WERI-Rb-1 (cell line): Measurements from ENCODE around the gene CFI.

Source experiments
- DNase-seq: peaks from one replicate; pipeline ENCODE4 v3.0.0-alpha.2; 2020
- H3K27ac ChIP-seq: fragments of 250-450 bp; sonication (Bioruptor Pico); 2 replicates; pipeline ENCODE4 v1.5.1; 2020; ENCODE audit warnings: mild to moderate bottlenecking, moderate library complexity
- H3K27me3 ChIP-seq: fragments of 250-450 bp; sonication (Bioruptor Pico); 2 replicates; pipeline ENCODE4 v1.5.1; 2021; ENCODE audit warnings: mild to moderate bottlenecking, low read depth, moderate library complexity; ENCODE audit not compliant: insufficient read depth, severe bottlenecking
- H3K36me3 ChIP-seq: fragments of 250-450 bp; sonication (Bioruptor Pico); 2 replicates; pipeline ENCODE4 v1.5.1; 2020; ENCODE audit warnings: mild to moderate bottlenecking, moderate library complexity
- H3K4me3 ChIP-seq: 2 replicates; pipeline ENCODE4 v1.5.1; 2011; ENCODE audit warnings: low read depth, mild to moderate bottlenecking, control low read depth, low read length
- H3K9me3 ChIP-seq: fragments of 250-450 bp; sonication (Bioruptor Pico); 2 replicates; pipeline ENCODE4 v1.5.1; 2021; ENCODE audit warnings: mild to moderate bottlenecking, moderate library complexity; ENCODE audit not compliant: severe bottlenecking
- TF ChIP-seq, protein P1 (sequence below): IDR thresholded peaks from 2 replicates; pipeline ENCODE4 v1.5.1; 2011; ENCODE audit warnings: low read depth, mild to moderate bottlenecking, control low read depth, inconsistent platforms, low read length

Gene CFI

GRCh38 chr4:109801895-109802319, at the start of gene CFI:
CFI (minus strand) TSS chr4:109801999; CDS start chr4:109801971, 28 bp downstream.
- Histone ChIP-seq H3K9me3 (no peaks in the 10 kb centered on the region), H3K36me3 (no peaks in the 10 kb centered on the region), H3K27ac (no peak within 1 kb of the TSS), H3K4me3 (no peak within 1 kb of the TSS), H3K27me3 (no peaks in the 10 kb centered on the region)
- TF ChIP-seq, protein P1, sequence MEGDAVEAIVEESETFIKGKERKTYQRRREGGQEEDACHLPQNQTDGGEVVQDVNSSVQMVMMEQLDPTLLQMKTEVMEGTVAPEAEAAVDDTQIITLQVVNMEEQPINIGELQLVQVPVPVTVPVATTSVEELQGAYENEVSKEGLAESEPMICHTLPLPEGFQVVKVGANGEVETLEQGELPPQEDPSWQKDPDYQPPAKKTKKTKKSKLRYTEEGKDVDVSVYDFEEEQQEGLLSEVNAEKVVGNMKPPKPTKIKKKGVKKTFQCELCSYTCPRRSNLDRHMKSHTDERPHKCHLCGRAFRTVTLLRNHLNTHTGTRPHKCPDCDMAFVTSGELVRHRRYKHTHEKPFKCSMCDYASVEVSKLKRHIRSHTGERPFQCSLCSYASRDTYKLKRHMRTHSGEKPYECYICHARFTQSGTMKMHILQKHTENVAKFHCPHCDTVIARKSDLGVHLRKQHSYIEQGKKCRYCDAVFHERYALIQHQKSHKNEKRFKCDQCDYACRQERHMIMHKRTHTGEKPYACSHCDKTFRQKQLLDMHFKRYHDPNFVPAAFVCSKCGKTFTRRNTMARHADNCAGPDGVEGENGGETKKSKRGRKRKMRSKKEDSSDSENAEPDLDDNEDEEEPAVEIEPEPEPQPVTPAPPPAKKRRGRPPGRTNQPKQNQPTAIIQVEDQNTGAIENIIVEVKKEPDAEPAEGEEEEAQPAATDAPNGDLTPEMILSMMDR = no peak
- no peak for DNase-seq

GRCh38 chr4:109850601-109851000, 48.8 kb upstream of the CFI start:
- TF ChIP-seq, protein P1 = no peak
- H3K27me3 ChIP-seq = no peaks in the 10 kb centered on the region
- no peaks in the 10 kb centered on the region for H3K9me3 ChIP-seq
- H3K4me3 ChIP-seq = no peak overlapping the region
- no peak overlapping the region for H3K27ac ChIP-seq
- DNase-seq = no peak
- H3K36me3 ChIP-seq = no peaks in the 10 kb centered on the region

GRCh38 chr4:109848501-109848900, 46.7 kb upstream of the CFI start:
- H3K27me3 ChIP-seq = no peaks in the 10 kb centered on the region
- H3K27ac ChIP-seq = peak overlapping the region; percentile 52
- peak; percentile 15 for DNase-seq
- TF ChIP-seq, protein P1 = no peak
- no peaks in the 10 kb centered on the region for H3K36me3 ChIP-seq
- H3K4me3 ChIP-seq = peak overlapping the region; percentile 43
- H3K9me3 ChIP-seq = no peaks in the 10 kb centered on the region

DNA sequence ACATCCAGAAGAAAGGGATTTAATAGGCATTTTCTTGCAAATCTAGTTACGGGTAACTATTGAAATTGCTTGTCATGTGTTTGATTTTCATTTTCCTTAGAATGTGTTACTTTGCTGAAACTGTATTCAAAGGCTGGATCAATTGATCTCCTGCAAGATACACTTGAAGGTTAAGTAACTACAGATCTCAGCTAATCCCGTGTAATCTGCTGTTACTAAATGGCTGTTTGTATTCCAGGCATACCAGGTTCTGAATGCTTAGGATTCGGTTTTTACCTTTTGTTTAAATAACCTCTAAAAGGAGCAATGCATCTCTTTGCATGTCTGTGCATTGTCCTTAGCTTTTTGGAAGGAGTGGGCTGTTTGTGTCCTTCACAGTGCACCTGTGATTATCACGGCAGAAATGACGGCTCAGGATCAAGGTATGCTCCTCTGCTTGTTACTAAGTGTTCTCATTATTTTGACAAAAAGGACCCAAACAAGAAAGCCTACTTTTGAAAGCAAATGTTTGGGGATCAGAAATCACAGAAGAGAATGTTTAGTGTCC, 46.2 kb upstream of the CFI start, which contains the start of gene LRIT3:
Gene LRIT3, plus strand, starts transcription at position 212 of the 547 bp plus-strand sequence. Its CDS starts 95 bp downstream, at position 307.
- Histone ChIP-seq H3K36me3 (no peaks in the 10 kb centered on the region), H3K27ac (peak within 1 kb of the TSS; percentile 52), H3K4me3 (peak within 1 kb of the TSS; percentile 43), H3K9me3 (no peaks in the 10 kb centered on the region), H3K27me3 (no peaks in the 10 kb centered on the region)
- no peak for DNase-seq
- TF ChIP-seq, protein P1 = no peak

DNA sequence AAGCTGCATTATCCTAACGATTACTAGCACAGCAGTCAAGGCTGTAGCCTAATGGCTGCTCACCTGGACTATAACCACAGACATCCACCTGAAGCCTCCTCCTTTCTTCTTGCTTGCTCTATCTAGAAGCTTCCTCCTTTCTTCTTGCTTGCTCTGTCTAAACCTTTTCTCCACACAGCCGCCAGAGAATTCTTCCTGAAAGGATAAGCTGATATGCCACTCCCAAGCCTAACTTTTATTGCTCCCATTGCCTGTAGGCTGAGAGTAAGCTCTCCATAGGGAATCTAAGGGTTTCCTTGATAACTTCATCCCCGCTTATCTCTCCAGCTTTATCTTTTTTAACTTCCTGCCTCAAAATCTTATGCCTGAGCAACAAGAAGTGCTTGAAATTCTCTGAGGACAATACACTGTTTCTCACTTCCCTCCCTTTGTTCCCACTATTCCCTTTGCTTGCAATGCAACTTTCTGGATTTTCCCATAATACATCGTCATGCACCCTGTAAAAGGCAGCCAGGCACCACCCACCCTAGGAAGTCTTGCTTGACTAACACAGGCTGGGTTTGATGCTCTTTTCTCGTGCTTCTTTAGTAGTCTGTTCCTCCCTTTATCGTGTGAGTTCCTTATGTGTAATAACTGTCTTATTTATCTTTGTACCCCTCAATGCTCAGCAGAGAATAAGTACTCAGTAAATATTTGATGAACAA, 44.7 kb upstream of the CFI start:
- Histone ChIP-seq H3K36me3 (no peaks in the 10 kb centered on the region), H3K27ac (peak overlapping the region; percentile 32), H3K4me3 (peak overlapping the region; percentile 9), H3K27me3 (no peaks in the 10 kb centered on the region), H3K9me3 (no peaks in the 10 kb centered on the region)
- TF ChIP-seq, protein P1 = no peak
- peak; percentile 40 for DNase-seq

- DNase-seq = no peak
- Histone ChIP-seq H3K27ac (no peak overlapping the region), H3K27me3 (no peaks in the 10 kb centered on the region), H3K4me3 (no peak overlapping the region), H3K36me3 (no peaks in the 10 kb centered on the region), H3K9me3 (no peaks in the 10 kb centered on the region)
- TF ChIP-seq, protein P1 = no peak
Measured at GRCh38 chr4:109836985-109837384, 35.2 kb upstream of the CFI start.
